Subcutaneous preadipocyte (primary cell): Measurements from ENCODE around the gene CFAP46. TPM values are rescaled to one million over a fixed set of nuclear protein-coding genes. Genes with fewer than 3 reads are reported as not detected.

Experiments used
- total RNA-seq: library from RNA; depleted of rRNA; stranded (reverse); fragments of >200 nt; gene quantifications from 2 replicates; pipeline ENCODE4 v1.2.3, GENCODE V29; 2012

The CFAP46 gene
- 0.37 and 0.39 TPM in 2 replicates for total RNA-seq

GRCh38 chr10:132942101-132943057 is at the start of gene CFAP46:
TSS of gene CFAP46 (minus strand) at chr10:132942570. CDS start at chr10:132942484, 86 bp downstream.

DNA sequence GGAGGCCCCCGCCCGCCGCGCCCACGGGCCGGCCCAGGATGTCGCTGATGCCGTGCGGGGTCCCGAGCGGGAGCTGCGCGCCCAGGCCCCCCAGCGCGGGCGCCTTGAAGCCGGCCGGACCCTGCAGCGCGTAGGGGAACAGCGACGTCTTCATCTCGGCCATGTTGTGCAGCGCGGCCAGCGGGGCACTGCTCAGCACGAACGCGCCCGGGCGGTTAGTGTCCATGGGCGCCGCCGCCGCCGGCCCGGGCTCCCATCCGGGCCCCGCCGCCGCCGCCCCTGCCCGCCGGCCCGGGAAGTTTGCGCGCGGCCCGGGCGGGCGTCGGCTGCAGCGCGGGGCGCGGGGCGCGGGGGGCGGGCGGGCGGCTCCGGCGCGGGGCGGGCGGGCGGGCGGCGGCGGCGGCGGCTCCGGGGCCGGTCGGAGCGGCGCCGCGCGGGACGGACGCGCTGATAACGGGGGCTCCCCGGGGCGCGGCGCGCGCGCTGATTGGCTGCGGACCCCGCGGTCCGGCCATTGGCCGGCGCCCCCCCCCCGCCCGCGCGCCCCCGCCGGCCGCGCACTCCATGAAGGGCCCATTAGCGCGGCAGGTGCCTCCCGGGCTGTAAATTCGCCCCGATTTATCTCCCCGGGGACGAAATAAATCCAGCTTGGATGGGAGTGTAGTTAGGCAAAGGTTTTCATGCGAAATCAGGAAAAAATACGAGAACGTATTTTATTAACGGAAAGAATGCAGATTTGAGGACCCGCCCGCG is 156.5 kb downstream of the CFAP46 start, which contains the start of gene NKX6-2:
NKX6-2 (minus strand) TSS at position 425 of the 753 bp plus-strand sequence; CDS start at position 226, 199 bp downstream.

Other genes starting within 250 kb of the CFAP46 start
- gene NKX6-2, start 156.4 kb downstream of the CFAP46 start, total RNA-seq = not detected in 2 replicates
- not detected in 2 replicates for gene ADGRA1, start 145.4 kb upstream of the CFAP46 start, total RNA-seq
- gene KNDC1, start 217.6 kb upstream of the CFAP46 start, total RNA-seq = under 0.01 and 0.20 TPM in 2 replicates